DND-41 (cell line): Measurements from ENCODE around the gene HEBP1.

ENCODE experiments used
- ATAC-seq: fragments of 200-7000 bp; cut with Tn5 transposase; 3 replicates; pipeline ENCODE4 v1.9.1; 2021; ENCODE audit warnings: low read depth; ENCODE audit not compliant: insufficient read depth
- DNase-seq: peaks from one replicate; pipeline ENCODE4 v3.0.0-alpha.2; 2020
- H2AFZ ChIP-seq: 2 replicates; pipeline ENCODE4 v1.6.0; 2012; ENCODE audit warnings: low read depth, low read length
- H3K27ac ChIP-seq: 2 replicates; pipeline ENCODE4 v1.5.1; 2012; ENCODE audit warnings: low read length, inconsistent platforms
- H3K27me3 ChIP-seq: fragments of 200-600 bp; sonication (generic); 2 replicates; pipeline ENCODE4 v1.6.0; 2012; ENCODE audit warnings: low read length, mild to moderate bottlenecking, inconsistent platforms; ENCODE audit not compliant: insufficient read depth, poor library complexity
- H3K36me3 ChIP-seq: 2 replicates; pipeline ENCODE4 v1.5.1; 2012; ENCODE audit warnings: low read length, inconsistent platforms; ENCODE audit not compliant: insufficient read depth
- H3K4me1 ChIP-seq: 2 replicates; pipeline ENCODE4 v1.5.1; 2012; ENCODE audit warnings: mild to moderate bottlenecking, low read length; ENCODE audit not compliant: insufficient read depth
- H3K4me2 ChIP-seq: 2 replicates; pipeline ENCODE4 v1.6.0; 2012; ENCODE audit warnings: mild to moderate bottlenecking, moderate library complexity, low read length, inconsistent platforms; ENCODE audit not compliant: insufficient read depth
- H3K4me3 ChIP-seq, 2 experiments: fragments of 200-600 bp in 1 of 2; shearing (Covaris generic) in 1 of 2; 2 replicates each; pipeline ENCODE4 v1.5.1; 2012 to 2016; ENCODE audit warnings: inconsistent platforms in 2 of 2, low read length in 2 of 2, mild to moderate bottlenecking in 2 of 2, low read depth in 1 of 2, moderate library complexity in 1 of 2
- H3K79me2 ChIP-seq: 2 replicates; pipeline ENCODE4 v1.6.0; 2012; ENCODE audit warnings: low read length, inconsistent platforms; ENCODE audit not compliant: insufficient read depth
- H3K9ac ChIP-seq: 2 replicates; pipeline ENCODE4 v1.6.0; 2012; ENCODE audit warnings: low read depth, mild to moderate bottlenecking, inconsistent platforms, low read length, moderate library complexity
- H3K9me3 ChIP-seq: 2 replicates; pipeline ENCODE4 v1.5.1; 2012; ENCODE audit warnings: low read length, moderate library complexity, mild to moderate bottlenecking, inconsistent platforms; ENCODE audit not compliant: insufficient read depth, severe bottlenecking
- H4K20me1 ChIP-seq: 2 replicates; pipeline ENCODE4 v1.6.0; 2012; ENCODE audit warnings: low read length; ENCODE audit not compliant: insufficient read depth
- CTCF ChIP-seq: IDR thresholded peaks from 2 replicates; pipeline ENCODE4 v1.5.1; 2012; ENCODE audit warnings: borderline replicate concordance, low read length, moderate library complexity, mild to moderate bottlenecking; ENCODE audit not compliant: poor library complexity, severe bottlenecking; ENCODE audit errors: extremely low read depth
- EZH2 ChIP-seq: IDR thresholded peaks from 3 replicates; pipeline ENCODE4 v1.6.1; 2012; ENCODE audit warnings: borderline replicate concordance, low read depth, mild to moderate bottlenecking, moderate library complexity, low read length, inconsistent platforms; ENCODE audit not compliant: severe bottlenecking

The HEBP1 gene

GRCh38 chr12:12939888-12940287 lies 60.2 kb downstream of the HEBP1 start:
- no peak overlapping the region for H3K9ac ChIP-seq
- no peaks in the 10 kb centered on the region for H3K4me1 ChIP-seq
- H3K9me3 ChIP-seq: no peaks in the 10 kb centered on the region
- H3K4me2 ChIP-seq: no peak overlapping the region
- DNase-seq (no peak), ATAC-seq (no peak)
- peaks cover 6% of the 10 kb centered on the region for H3K27me3 ChIP-seq
- no peaks in the 10 kb centered on the region for H4K20me1 ChIP-seq
- H3K4me3 ChIP-seq: no peak overlapping the region
- TF ChIP-seq EZH2 (no peak), CTCF (no peak)
- H3K79me2 ChIP-seq: no peaks in the 10 kb centered on the region
- no peak overlapping the region for H3K27ac ChIP-seq
- no peak overlapping the region for H2AFZ ChIP-seq
- H3K36me3 ChIP-seq: no peaks in the 10 kb centered on the region

- Histone ChIP-seq H3K36me3 (no peaks in the 10 kb centered on the region), H3K9me3 (no peaks in the 10 kb centered on the region), H4K20me1 (no peaks in the 10 kb centered on the region), H3K79me2 (no peaks in the 10 kb centered on the region), H3K4me2 (no peak overlapping the region), H3K4me1 (no peaks in the 10 kb centered on the region), H2AFZ (no peak overlapping the region), H3K9ac (no peak overlapping the region), H3K27me3 (peaks cover 6% of the 10 kb centered on the region), H3K27ac (no peak overlapping the region), H3K4me3 (no peak overlapping the region)
- DNase-seq (no peak), ATAC-seq (no peak)
- TF ChIP-seq EZH2 (no peak), CTCF (no peak)
Measured at GRCh38 chr12:12938541-12938940, 61.5 kb downstream of the HEBP1 start.

- Histone ChIP-seq H2AFZ (no peak overlapping the region), H4K20me1 (no peaks in the 10 kb centered on the region), H3K27ac (no peak overlapping the region), H3K9ac (no peak overlapping the region), H3K9me3 (no peaks in the 10 kb centered on the region), H3K4me1 (no peaks in the 10 kb centered on the region), H3K79me2 (no peaks in the 10 kb centered on the region), H3K4me2 (no peak overlapping the region), H3K4me3 (no peak overlapping the region), H3K27me3 (peaks cover 6% of the 10 kb centered on the region), H3K36me3 (no peaks in the 10 kb centered on the region)
- TF ChIP-seq CTCF: no peak
- no peak for TF ChIP-seq EZH2
- DNase-seq: no peak
- ATAC-seq: no peak
Measured at GRCh38 chr12:12936983-12937491, 63.0 kb downstream of the HEBP1 start.

GRCh38 chr12:12934556-12934955 lies 65.5 kb downstream of the HEBP1 start:
- DNase-seq (no peak), ATAC-seq (no peak)
- H3K4me1 ChIP-seq: no peaks in the 10 kb centered on the region
- H3K4me2 ChIP-seq: no peak overlapping the region
- no peak overlapping the region for H2AFZ ChIP-seq
- H3K9me3 ChIP-seq: no peaks in the 10 kb centered on the region
- H4K20me1 ChIP-seq: no peaks in the 10 kb centered on the region
- H3K36me3 ChIP-seq: no peaks in the 10 kb centered on the region
- no peaks in the 10 kb centered on the region for H3K79me2 ChIP-seq
- TF ChIP-seq EZH2 (no peak), CTCF (no peak)
- H3K9ac ChIP-seq: no peak overlapping the region
- H3K27me3 ChIP-seq: peaks cover 4% of the 10 kb centered on the region
- no peak overlapping the region for H3K4me3 ChIP-seq
- H3K27ac ChIP-seq: no peak overlapping the region
